GM23338 (cell line): ENCODE measurements around the gene KRT71.

ENCODE experiments used
- JUNB ChIP-seq: IDR thresholded peaks from one replicate; pipeline ENCODE4 v1.6.1; 2016; ENCODE audit warnings: antibody characterized with exemption; ENCODE audit not compliant: unreplicated experiment
- POLR2AphosphoS5 ChIP-seq: IDR thresholded peaks from 2 replicates; pipeline ENCODE4 v1.6.1; 2016; ENCODE audit warnings: antibody characterized with exemption, low read depth
- TF ChIP-seq, protein P1 (sequence below), 2 experiments: fragments of 200-600 bp in 1 of 2; sonication (generic) in 1 of 2; conservative IDR thresholded peaks; 2 replicates each; pipeline versions ENCODE4 v1.5.1 to v1.6.1; 2016 to 2017; ENCODE audit warnings: antibody characterized with exemption in 2 of 2, low read depth in 2 of 2, mild to moderate bottlenecking in 2 of 2, moderate library complexity in 1 of 2
- TF ChIP-seq, protein P2 (sequence below): fragments of 250-450 bp; sonication (Bioruptor Pico); IDR thresholded peaks from 2 replicates; pipeline ENCODE4 v1.5.0; 2020; ENCODE audit warnings: mild to moderate bottlenecking, moderate library complexity

DNA sequence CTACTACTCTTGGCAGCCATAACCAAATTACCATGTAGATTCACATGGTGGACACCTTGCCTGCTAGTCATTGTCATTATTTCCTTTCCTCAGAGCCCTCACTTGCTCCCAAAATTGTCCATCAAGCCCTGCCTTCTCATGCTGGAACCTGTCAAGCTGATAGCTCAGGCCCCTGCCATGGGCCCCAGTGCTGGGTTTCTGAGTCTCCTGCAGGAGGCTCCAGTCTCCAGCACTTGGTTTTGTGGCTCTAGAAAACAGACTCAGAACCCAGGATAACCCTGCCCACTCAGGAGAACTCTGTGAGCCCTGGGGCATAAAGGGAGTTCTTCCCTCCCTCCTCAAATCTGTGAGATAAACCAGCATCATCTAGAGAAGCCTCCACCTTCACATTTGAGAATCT lies 10.8 kb downstream of the KRT71 start:
- TF ChIP-seq, protein P1, sequence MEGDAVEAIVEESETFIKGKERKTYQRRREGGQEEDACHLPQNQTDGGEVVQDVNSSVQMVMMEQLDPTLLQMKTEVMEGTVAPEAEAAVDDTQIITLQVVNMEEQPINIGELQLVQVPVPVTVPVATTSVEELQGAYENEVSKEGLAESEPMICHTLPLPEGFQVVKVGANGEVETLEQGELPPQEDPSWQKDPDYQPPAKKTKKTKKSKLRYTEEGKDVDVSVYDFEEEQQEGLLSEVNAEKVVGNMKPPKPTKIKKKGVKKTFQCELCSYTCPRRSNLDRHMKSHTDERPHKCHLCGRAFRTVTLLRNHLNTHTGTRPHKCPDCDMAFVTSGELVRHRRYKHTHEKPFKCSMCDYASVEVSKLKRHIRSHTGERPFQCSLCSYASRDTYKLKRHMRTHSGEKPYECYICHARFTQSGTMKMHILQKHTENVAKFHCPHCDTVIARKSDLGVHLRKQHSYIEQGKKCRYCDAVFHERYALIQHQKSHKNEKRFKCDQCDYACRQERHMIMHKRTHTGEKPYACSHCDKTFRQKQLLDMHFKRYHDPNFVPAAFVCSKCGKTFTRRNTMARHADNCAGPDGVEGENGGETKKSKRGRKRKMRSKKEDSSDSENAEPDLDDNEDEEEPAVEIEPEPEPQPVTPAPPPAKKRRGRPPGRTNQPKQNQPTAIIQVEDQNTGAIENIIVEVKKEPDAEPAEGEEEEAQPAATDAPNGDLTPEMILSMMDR (conservative IDR thresholded peaks at IDR 0.05; ENCODE audit: low read depth in 2 of 2) = no peak
- TF ChIP-seq POLR2AphosphoS5 (no peak), JUNB (no peak)
- TF ChIP-seq, protein P2, sequence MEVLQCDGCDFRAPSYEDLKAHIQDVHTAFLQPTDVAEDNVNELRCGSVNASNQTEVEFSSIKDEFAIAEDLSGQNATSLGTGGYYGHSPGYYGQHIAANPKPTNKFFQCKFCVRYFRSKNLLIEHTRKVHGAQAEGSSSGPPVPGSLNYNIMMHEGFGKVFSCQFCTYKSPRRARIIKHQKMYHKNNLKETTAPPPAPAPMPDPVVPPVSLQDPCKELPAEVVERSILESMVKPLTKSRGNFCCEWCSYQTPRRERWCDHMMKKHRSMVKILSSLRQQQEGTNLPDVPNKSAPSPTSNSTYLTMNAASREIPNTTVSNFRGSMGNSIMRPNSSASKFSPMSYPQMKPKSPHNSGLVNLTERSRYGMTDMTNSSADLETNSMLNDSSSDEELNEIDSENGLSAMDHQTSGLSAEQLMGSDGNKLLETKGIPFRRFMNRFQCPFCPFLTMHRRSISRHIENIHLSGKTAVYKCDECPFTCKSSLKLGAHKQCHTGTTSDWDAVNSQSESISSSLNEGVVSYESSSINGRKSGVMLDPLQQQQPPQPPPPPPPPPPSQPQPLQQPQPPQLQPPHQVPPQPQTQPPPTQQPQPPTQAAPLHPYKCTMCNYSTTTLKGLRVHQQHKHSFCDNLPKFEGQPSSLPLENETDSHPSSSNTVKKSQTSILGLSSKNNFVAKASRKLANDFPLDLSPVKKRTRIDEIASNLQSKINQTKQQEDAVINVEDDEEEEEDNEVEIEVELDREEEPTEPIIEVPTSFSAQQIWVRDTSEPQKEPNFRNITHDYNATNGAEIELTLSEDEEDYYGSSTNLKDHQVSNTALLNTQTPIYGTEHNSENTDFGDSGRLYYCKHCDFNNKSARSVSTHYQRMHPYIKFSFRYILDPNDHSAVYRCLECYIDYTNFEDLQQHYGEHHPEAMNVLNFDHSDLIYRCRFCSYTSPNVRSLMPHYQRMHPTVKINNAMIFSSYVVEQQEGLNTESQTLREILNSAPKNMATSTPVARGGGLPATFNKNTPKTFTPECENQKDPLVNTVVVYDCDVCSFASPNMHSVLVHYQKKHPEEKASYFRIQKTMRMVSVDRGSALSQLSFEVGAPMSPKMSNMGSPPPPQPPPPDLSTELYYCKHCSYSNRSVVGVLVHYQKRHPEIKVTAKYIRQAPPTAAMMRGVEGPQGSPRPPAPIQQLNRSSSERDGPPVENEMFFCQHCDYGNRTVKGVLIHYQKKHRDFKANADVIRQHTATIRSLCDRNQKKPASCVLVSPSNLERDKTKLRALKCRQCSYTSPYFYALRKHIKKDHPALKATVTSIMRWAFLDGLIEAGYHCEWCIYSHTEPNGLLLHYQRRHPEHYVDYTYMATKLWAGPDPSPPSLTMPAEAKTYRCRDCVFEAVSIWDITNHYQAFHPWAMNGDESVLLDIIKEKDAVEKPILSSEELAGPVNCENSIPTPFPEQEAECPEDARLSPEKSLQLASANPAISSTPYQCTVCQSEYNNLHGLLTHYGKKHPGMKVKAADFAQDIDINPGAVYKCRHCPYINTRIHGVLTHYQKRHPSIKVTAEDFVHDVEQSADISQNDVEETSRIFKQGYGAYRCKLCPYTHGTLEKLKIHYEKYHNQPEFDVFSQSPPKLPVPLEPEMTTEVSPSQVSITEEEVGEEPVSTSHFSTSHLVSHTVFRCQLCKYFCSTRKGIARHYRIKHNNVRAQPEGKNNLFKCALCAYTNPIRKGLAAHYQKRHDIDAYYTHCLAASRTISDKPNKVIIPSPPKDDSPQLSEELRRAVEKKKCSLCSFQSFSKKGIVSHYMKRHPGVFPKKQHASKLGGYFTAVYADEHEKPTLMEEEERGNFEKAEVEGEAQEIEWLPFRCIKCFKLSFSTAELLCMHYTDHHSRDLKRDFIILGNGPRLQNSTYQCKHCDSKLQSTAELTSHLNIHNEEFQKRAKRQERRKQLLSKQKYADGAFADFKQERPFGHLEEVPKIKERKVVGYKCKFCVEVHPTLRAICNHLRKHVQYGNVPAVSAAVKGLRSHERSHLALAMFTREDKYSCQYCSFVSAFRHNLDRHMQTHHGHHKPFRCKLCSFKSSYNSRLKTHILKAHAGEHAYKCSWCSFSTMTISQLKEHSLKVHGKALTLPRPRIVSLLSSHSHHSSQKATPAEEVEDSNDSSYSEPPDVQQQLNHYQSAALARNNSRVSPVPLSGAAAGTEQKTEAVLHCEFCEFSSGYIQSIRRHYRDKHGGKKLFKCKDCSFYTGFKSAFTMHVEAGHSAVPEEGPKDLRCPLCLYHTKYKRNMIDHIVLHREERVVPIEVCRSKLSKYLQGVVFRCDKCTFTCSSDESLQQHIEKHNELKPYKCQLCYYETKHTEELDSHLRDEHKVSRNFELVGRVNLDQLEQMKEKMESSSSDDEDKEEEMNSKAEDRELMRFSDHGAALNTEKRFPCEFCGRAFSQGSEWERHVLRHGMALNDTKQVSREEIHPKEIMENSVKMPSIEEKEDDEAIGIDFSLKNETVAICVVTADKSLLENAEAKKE = no peak
